NCI-H1048 (cell line): ENCODE measurements around the gene SORCS2.

Source experiments
- DNase-seq: peaks from one replicate; lab custom pipeline; 2025; lab: John Stamatoyannopoulos, UW

SORCS2 gene

GRCh38 chr4:7766661-7767345 is 574.5 kb downstream of the SORCS2 start:
- DNase-seq = no peak

GRCh38 chr4:7767526-7767925 is 575.2 kb downstream of the SORCS2 start:
- no peak for DNase-seq

GRCh38 chr4:7767966-7768365 is 575.6 kb downstream of the SORCS2 start:
- no peak for DNase-seq

- DNase-seq = no peak
Measured at GRCh38 chr4:7768736-7769135, 576.4 kb downstream of the SORCS2 start.

- DNase-seq = no peak
Measured at GRCh38 chr4:7769396-7770223, 577.3 kb downstream of the SORCS2 start.

- no peak for DNase-seq
Measured at GRCh38 chr4:7770224-7771050, 578.1 kb downstream of the SORCS2 start.

GRCh38 chr4:7771056-7771455 is 578.7 kb downstream of the SORCS2 start:
- no peak for DNase-seq

- DNase-seq = no peak
Measured at GRCh38 chr4:7771541-7772507, 579.5 kb downstream of the SORCS2 start.

- no peak for DNase-seq
Measured at GRCh38 chr4:7772711-7773385, 580.5 kb downstream of the SORCS2 start.

GRCh38 chr4:7773401-7774180 is 581.3 kb downstream of the SORCS2 start:
- no peak for DNase-seq

GRCh38 chr4:7774301-7775294 is 582.3 kb downstream of the SORCS2 start:
- no peak for DNase-seq

GRCh38 chr4:7775396-7775795 is 583.1 kb downstream of the SORCS2 start:
- DNase-seq = no peak

GRCh38 chr4:7777017-7777710 is 584.8 kb downstream of the SORCS2 start:
- no peak for DNase-seq

GRCh38 chr4:7777871-7778509 is 585.7 kb downstream of the SORCS2 start:
- no peak for DNase-seq

- DNase-seq = no peak
Measured at GRCh38 chr4:7778510-7779431, 586.4 kb downstream of the SORCS2 start.

GRCh38 chr4:7779432-7779768 is 587.1 kb downstream of the SORCS2 start:
- no peak for DNase-seq
